Motor neuron (in vitro differentiated cells): ENCODE results near the gene BIRC7. TPM values are rescaled to one million over a fixed set of nuclear protein-coding genes. Genes with fewer than 3 reads are reported as not detected.

ENCODE experiments used
- ATAC-seq, 8 experiments: fragments of 200-7000 bp; cut with Tn5 transposase; replicated peaks in 6 of 8; 2 replicates each; pipeline ENCODE4 v1.8.0; 2021; ENCODE audit warnings: mild to moderate bottlenecking in 8 of 8, moderate library complexity in 8 of 8
- H3K27ac ChIP-seq, 2 donors: fragments of 250-450 bp; sonication (Bioruptor Pico); 2 replicates each; pipeline ENCODE4 v1.9.0; 2021; ENCODE audit warnings: antibody characterized with exemption in 2 of 2, mild to moderate bottlenecking in 2 of 2, moderate library complexity in 1 of 2
- H3K4me1 ChIP-seq, 2 donors: fragments of 250-450 bp; sonication (Bioruptor Pico); replicated peaks in 1 of 2; 2 replicates each; pipeline ENCODE4 v1.6.1; 2021; ENCODE audit warnings: antibody characterized with exemption in 2 of 2, mild to moderate bottlenecking in 2 of 2, moderate library complexity in 1 of 2
- H3K4me3 ChIP-seq, 5 donors: fragments of 250-450 bp; sonication (Bioruptor Pico); 2 replicates each; pipeline ENCODE4 v1.9.0; 2021; ENCODE audit warnings: antibody characterized with exemption in 5 of 5, mild to moderate bottlenecking in 5 of 5, moderate library complexity in 4 of 5
- WGBS, 10 experiments: fragments of 450-650 bp; shearing (Covaris generic); methylation state at CpG; one replicate each; pipeline ENCODE4 v1.0.0; 2022; 5-methylcytosine and 5-hydroxymethylcytosine counted together
- in situ Hi-C, 9 experiments: fragments of 400-800 bp; cut with MboI; loops; one replicate each; pipeline ENCODE4 v1.15.0; 2021; ENCODE audit warnings: low sequenced_read_pairs in 9 of 9, low pct_unique_long_range_greater_than_20kb in 2 of 9; ENCODE audit not compliant: unreplicated experiment in 9 of 9
- total RNA-seq, 8 experiments: library from RNA; unstranded; fragments of 300-600 nt; gene quantifications; 2 replicates each; pipeline versions ENCODE4 v1.2.3 to v1.2.4, GENCODE V29; 2022

The BIRC7 gene
- total RNA-seq, 8 experiments from 2014 or later = 0.29 to 14.1 (median 2.2) TPM; not detected in 2

DNA sequence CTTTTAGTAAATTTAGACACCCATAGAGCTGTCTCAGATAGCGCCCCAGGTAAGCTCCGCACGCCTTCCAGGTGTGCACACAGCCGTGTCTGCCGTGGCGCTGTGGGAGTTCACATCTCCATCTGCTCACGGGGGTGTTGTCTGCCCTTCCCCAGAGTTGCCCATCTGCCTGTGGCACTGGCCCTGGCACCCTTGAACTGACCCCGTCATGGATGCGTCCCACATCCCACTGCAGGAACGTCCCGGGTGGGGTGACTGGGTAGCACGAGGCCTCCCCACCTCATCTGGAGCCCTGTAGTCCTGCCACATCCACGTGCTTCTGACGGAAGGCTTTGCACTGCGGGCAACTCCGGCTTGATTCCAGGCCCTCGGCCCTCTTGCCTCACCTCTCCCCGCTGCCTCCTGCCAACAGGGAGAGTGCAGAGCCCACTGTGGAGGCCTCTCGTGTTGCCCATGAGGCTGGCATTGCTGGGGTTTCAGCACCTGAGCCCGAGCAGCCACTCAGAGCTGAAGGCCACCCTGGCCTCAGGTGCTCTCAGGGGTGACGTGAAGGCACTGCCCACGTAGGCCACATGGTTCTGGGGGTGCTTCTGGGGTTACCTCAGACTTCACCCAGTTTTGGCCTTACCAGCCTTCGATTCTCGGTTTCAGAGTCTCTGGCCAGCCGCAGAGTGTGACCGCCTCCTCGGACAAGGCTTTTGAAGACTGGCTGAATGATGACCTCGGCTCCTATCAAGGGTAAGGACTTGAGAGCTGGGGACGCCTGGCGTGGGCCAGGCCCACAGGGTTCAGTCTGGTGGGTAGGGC lies 42.0 kb downstream of the BIRC7 start:
- in situ Hi-C loops = loop anchor here in 1 of 9 experiments (25.0 kb wide), 1 partner anchor 110 kb away; no protein-coding TSS in a partner anchor
- no peak overlapping the region for H3K27ac ChIP-seq
- H3K4me1 ChIP-seq = peaks cover 6 to 7% of the 10 kb centered on the region in 2 donors
- 88 to 100% (median 93%) methylated on average over 1 to 23 of the region's 30 CpGs; no CpG with 5 or more reads in 5 of the 10 experiments for WGBS, 10 experiments
- ATAC-seq = no peak
- H3K4me3 ChIP-seq = no peak overlapping the region

DNA sequence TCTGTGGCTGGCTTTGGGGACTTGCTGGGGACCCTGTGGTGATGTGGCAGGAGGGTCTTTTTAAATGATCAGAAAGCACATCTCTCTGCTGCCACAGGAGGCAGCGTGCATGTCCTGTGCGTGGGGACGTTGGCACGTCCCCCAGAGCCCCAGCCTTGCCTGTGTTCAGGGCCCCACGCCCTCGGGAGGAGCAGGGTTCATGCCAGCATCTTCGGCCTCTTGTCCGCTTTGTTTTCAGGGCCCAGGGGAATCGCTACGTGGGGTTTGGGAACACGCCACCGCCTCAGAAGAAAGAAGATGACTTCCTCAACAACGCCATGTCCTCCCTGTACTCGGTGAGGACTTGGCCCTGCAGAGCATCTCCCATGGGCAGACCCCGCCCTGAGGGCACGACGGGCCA lies 43.0 kb downstream of the BIRC7 start:
- H3K27ac ChIP-seq = no peak overlapping the region
- peaks cover 4% of the 10 kb centered on the region in 2 donors for H3K4me1 ChIP-seq
- no peak for ATAC-seq
- in situ Hi-C loops = loop anchor here in 1 of 9 experiments (25.0 kb wide), 1 partner anchor 109 kb away; no protein-coding TSS in a partner anchor
- no peak overlapping the region for H3K4me3 ChIP-seq
- WGBS, 10 experiments = 47 to 98% (median 91%) methylated on average over 3 to 10 of the region's 17 CpGs; no CpG with 5 or more reads in 4 of the 10 experiments

DNA sequence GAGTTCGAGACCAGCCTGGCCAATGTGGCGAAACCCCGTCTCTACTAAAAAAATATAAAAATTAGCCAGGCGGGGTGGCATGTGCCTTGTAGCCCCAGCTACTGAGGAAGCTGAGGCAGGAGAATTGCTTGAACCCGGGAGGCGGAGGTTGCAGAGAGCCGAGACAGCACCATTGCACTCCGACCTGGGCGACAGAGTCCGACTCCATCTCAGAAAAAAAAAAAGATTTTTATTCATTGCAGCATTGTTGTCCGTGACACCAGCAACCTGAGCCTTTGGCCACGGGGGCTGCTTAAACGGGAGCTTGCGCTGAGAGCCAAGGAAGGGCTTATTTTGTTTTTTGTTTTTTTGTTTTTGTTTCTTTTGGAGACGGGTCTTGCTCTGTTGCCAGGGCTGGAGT lies 44.2 kb downstream of the BIRC7 start:
- WGBS, 10 experiments = 85 to 97% (median 93%) methylated on average over 3 to 14 of the region's 15 CpGs; no CpG with 5 or more reads in 4 of the 10 experiments

DNA sequence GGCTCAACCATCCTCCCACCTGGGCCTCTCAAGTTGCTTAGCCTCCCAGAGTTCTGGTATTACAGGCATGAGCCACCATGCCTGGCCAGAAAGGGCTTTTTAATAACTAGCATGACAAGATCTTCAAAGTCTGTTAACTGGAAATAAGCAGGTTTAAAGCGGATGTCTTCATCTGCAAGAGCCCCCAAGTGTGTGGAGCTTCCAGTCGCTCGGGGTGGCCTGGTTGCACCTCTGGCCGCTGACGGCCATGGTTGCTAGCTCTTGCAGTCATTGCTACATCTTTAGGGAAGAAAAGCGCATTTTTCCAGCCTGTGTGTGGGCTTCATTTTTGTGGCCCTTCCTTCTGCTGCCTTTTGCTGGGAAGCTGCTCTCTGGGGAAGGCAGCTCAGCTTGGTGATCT lies 44.7 kb downstream of the BIRC7 start:
- WGBS, 10 experiments = 93 to 100% (median 100%) methylated on average over 1 to 6 of the region's 6 CpGs; no CpG with 5 or more reads in 7 of the 10 experiments

More for the DNA sequence above, 44.2 kb downstream of the BIRC7 start:
- Histone ChIP-seq H3K4me3 (no peak overlapping the region), H3K4me1 (no peaks in the 10 kb centered on the region), H3K27ac (no peak overlapping the region)
- in situ Hi-C loops = loop anchor here in 1 of 9 experiments (25.0 kb wide), 1 partner anchor 107 kb away; no protein-coding TSS in a partner anchor
- no peak for ATAC-seq

DNA sequence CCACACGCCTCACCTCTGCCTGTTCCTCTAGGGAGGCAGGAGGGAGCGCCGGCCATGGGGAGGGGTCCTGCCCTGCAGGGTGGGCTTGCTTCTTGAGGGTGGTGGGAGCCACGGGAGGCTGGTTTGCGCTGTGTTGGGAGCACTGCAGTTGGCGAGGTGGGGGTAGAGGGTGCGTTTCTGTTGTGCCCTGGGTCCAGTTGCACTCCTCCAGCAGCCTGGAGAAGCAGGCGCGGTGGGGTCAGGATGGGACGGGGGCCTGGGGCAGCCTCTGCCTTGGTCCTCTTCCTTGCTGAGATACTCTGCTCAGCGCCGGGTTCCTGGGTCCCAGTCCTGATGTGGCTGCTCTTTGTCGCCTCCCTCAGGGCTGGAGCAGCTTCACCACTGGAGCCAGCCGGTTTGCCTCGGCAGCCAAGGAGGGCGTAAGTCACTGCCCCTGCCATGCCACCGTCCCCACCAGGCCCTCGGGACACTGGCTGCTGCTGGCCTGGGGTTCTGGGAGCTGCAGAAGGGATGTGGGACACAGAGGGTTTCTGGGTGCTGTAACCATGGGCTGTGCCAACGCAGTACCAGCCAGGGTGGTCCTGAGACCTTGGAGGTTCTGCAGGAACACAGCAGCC lies 45.3 kb downstream of the BIRC7 start:
- no peak overlapping the region for H3K27ac ChIP-seq
- ATAC-seq = peak in 4 of 8 experiments; percentile 13 to 34 (median 20)
- H3K4me1 ChIP-seq = no peaks in the 10 kb centered on the region
- WGBS, 10 experiments = 76 to 100% (median 78%) methylated on average over 1 to 8 of the region's 19 CpGs; no CpG with 5 or more reads in 6 of the 10 experiments
- in situ Hi-C loops = loop anchor here in 1 of 9 experiments (25.0 kb wide), 1 partner anchor 106 kb away; no protein-coding TSS in a partner anchor
- no peak overlapping the region for H3K4me3 ChIP-seq

More for the DNA sequence above, 44.7 kb downstream of the BIRC7 start:
- in situ Hi-C loops = loop anchor here in 1 of 9 experiments (25.0 kb wide), 1 partner anchor 107 kb away; no protein-coding TSS in a partner anchor
- ATAC-seq = no peak
- Histone ChIP-seq H3K4me3 (no peak overlapping the region), H3K4me1 (no peaks in the 10 kb centered on the region), H3K27ac (no peak overlapping the region)

DNA sequence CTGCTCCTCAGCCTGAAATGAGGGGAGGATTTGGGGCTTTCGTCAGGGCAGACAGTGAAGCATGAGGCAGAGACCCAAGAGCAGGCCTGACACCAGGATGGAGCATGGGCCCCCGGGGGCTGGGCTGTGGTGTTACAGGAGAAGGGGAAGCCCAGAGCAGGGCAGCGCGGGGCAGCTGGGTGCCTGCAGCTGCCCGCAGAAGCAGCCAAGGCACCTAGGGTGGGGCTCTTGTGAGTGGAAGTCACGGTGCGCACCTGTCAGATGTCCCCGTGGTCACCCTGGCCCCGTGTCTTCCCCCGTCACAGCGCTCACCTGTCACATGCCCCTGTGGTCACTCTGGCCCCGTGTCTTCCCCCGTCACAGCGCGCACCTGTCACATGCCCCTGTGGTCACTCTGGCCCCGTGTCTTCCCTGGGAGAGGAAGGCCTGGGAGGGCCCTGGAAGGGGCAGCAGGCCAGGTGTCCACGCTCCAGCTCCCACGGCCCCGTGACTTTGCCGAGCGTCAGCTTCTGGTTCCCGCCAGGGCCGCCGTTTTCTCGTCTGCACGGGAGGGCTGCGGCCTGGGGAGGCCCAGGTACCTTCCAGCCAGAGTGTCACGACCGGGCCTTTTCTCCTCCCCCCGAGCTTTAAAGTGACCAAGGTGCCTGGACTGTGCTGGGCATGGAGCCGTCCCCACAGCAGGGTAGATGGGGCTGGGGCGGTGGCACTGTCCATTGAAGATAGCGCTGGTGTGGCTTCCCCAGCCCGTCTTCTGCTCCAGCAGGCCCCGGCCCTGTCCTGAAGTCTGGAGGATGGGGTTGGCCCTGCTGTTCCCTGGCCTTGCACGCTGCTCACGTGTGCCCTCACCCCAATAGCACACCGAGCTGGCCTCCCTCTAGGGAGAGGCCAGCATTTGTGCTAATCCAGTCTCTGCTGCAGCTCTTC lies 46.3 kb downstream of the BIRC7 start:
- in situ Hi-C loops = loop anchor here in 1 of 9 experiments (25.0 kb wide), 1 partner anchor 105 kb away; no protein-coding TSS in a partner anchor
- ATAC-seq = peak in 3 of 8 experiments; percentile 3 to 14 (median 4)
- WGBS, 10 experiments = 80 to 100% (median 92%) methylated on average over 1 to 6 of the region's 38 CpGs; no CpG with 5 or more reads in 4 of the 10 experiments
- Histone ChIP-seq H3K4me1 (no peaks in the 10 kb centered on the region), H3K27ac (no peak overlapping the region), H3K4me3 (no peak overlapping the region)

DNA sequence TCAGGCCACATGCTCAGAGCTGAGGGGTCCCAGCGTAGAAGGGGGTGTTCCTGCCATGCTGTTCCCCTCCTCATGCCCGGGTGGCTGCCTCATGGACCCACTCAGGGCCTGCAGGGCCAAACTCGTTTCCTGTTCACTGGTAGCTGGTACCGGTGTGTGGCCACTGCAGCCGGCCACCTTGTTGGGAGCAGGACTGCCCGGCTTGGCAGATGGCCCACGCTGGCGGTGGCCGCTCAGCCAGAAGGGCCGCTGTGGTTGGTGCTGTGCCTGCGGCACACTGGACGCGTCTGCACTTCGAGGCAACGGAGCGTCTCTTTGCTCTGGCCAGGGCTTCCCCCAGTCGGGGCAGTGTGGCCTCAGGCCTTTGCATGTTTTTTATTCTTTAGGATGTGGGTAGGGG lies 47.2 kb downstream of the BIRC7 start:
- in situ Hi-C loops = loop anchor here in 1 of 9 experiments (25.0 kb wide), 1 partner anchor 104 kb away; no protein-coding TSS in a partner anchor
- WGBS, 10 experiments = 80 to 100% (median 98%) methylated on average over 1 to 8 of the region's 17 CpGs; no CpG with 5 or more reads in 7 of the 10 experiments
- Histone ChIP-seq H3K4me3 (no peak overlapping the region), H3K4me1 (no peaks in the 10 kb centered on the region), H3K27ac (no peak overlapping the region)
- no peak for ATAC-seq

DNA sequence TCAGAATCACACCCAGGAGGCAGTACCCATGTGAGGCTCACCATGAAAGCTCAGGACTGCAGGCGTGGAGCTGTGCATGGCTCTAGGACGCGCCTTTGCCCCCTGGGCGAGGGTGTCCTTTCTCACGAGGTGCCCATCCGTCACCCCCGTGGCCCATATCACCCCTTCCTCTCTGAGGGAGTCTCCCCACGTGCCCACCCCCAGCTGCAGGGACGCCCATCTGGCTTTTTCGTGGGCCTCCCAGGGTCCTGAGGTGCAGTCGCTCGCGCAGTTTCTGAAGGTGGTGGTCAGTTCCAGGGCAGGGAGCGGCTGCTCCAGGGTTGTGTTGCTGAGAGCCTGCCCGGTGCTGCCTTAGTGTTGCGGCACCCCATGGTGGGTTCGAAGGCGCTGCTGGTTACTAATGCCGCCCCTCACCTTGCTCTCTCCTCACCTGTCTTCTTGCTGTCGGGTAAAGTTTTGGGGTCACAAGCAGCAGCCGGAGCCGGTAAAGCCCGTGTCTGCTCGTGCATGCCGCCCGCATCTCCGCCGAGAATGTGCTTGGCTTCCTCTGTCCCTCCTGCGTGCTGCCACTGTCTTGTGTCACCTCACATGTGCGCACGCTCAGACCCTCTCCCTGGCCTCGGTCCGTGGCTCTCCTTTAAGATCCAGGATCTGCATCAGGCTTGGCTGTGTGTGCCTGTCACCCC lies 47.8 kb downstream of the BIRC7 start:
- in situ Hi-C loops = loop anchor here in 1 of 9 experiments (25.0 kb wide), 1 partner anchor 104 kb away; no protein-coding TSS in a partner anchor
- ATAC-seq = no peak
- Histone ChIP-seq H3K4me3 (no peak overlapping the region), H3K27ac (no peak overlapping the region), H3K4me1 (no peaks in the 10 kb centered on the region)
- WGBS, 10 experiments = 80 to 100% (median 89%) methylated on average over 1 to 18 of the region's 33 CpGs; no CpG with 5 or more reads in 4 of the 10 experiments

DNA sequence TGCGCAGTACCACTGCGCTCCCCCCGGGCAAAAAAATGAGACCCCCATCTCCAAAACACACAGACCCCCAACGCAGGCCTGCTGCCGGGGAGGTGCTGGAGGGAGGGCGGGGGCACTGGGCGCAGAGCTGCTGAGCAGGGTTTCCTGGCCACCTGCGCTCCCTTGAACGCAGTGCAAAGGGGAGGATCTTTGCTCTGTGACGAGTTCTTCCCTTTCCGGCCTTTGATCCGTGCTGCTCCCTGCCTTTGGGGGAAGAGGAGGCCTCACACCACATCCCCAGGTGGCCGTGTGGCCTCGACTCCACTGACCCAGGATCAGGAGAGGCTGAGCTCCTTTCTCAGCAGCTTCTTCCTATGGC lies 48.4 kb downstream of the BIRC7 start:
- 20% methylated on average over 1 of the region's 14 CpGs; no CpG with 5 or more reads in 9 of the 10 experiments for whole genome bisulfite sequencing, 10 experiments
- no peak overlapping the region for H3K27ac ChIP-seq
- H3K4me1 ChIP-seq = no peaks in the 10 kb centered on the region
- H3K4me3 ChIP-seq = no peak overlapping the region
- in situ Hi-C loops = loop anchor here in 1 of 9 experiments (25.0 kb wide), 1 partner anchor 103 kb away; no protein-coding TSS in a partner anchor
- peak in 1 of 8 experiments; percentile 0 for ATAC-seq

DNA sequence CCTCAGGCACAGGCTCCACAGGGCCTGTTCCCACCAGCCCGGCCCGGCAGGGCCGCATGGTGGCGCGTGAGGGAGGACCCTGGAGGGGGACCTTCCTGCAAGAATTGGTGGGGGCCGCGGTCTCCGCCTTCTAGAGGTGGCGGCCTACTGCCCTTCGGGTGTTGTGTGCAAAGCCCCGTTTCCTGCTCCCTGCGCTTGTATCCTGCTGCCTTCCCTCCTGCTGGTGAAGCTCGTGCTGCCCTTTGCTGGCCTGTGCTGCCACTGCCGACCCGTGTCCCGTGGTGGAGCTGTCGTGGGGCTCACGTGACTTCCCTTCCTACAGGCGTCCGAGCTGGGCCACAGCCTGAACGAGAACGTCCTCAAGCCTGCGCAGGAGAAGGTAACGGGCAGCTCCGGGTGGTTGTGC lies 48.8 kb downstream of the BIRC7 start:
- in situ Hi-C loops = loop anchor here in 1 of 9 experiments (25.0 kb wide), 1 partner anchor 103 kb away; no protein-coding TSS in a partner anchor
- Histone ChIP-seq H3K4me1 (no peaks in the 10 kb centered on the region), H3K4me3 (no peak overlapping the region), H3K27ac (peak overlapping the region in 1 of 2 donors; percentile 44)
- peak in 2 of 8 experiments; percentile 37 to 44 for ATAC-seq
- 77 to 100% (median 93%) methylated on average over 1 to 8 of the region's 25 CpGs; no CpG with 5 or more reads in 6 of the 10 experiments for WGBS, 10 experiments

DNA sequence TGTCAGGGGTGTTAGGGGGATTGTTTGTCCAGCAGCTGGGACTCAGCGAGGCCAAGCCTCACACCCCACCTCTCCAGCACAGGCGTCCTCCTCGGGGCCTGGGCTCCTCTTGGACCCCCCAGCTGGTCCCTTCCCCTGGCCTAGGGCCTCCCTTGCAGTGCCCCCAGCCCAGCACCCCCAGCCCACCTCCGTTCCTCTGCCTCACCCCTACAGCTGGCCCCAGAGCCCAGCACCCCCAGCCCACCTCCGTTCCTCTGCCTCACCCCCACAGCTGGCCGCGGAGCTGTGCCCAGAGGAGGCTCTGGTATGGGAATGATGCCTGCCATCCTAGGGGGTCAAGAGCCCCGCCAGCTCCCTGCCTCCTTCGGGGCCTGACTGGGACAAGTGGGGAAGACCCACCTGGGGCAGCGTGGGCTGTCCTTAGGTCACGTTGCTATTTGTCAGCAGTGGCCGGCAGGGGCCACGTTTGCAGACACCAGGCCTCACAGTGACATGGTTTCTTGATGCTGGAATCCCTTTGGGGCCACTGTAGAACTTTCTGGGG lies 49.3 kb downstream of the BIRC7 start:
- no peaks in the 10 kb centered on the region for H3K4me1 ChIP-seq
- no peak overlapping the region for H3K27ac ChIP-seq
- no peak for ATAC-seq
- in situ Hi-C loops = loop anchor here in 1 of 9 experiments (25.0 kb wide), 1 partner anchor 102 kb away; no protein-coding TSS in a partner anchor
- WGBS, 10 experiments = 80% methylated on average over 1 of the region's 13 CpGs; no CpG with 5 or more reads in 8 of the 10 experiments
- H3K4me3 ChIP-seq = no peak overlapping the region
